NCI-H2029 treated with DMSO at 0.1 percent for 48 hours (cell line): ENCODE measurements around the gene NDUFS3.
"Not testable (repeated sequence)": the region's sequence is repeated elsewhere in the genome, so short reads cannot be mapped to it uniquely, and the experiment has no call there.

Experiments used
- DNase-seq: peaks from one replicate; lab custom pipeline; 2025; lab: John Stamatoyannopoulos, UW

Gene NDUFS3

DNA sequence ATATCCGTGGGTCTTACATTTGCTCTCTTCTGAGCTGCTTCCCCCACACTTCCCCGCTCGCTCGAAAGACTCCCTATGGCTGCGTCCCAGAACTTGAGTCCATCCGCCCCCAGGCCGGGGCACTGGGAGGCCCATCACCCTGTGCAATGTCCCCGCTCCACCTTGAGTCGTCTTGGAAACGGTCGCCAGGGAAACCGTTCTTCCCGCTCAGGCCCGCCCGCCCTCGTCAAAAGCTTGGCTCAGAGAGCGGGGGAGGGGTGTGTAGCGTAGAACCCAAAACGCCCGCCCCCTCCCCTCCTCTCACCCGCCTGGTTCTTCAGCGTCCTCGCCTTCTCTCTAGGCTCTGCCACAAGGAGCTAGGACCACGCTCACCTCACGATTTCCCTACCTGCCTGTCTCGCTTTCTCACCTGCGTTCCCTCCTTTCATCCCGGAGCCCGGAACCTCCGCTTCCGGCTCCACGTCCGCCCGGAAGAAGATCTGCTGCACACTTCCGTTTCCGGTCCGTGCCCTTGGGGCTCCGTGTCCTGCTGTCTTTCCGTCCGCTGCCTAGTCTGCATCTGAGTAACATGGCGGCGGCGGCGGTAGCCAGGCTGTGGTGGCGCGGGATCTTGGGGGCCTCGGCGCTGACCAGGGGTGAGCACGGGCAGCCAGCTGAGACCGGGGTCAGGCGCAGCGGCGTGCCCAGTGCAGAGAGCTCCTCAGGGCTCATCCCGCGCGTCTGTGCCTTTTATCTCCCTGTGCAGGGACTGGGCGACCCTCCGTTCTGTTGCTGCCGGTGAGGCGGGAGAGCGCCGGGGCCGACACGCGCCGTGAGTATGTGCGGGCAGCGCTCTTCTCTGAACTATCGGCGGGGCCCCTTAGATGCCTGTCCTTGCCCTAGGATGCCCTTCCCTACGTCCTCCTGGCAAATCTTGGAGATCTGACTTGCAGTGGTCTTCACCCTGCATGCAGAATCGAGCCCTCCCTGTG, at the start of gene NDUFS3, which contains the start of gene KBTBD4:
Gene NDUFS3, plus strand, starts transcription at position 551 of the 971 bp plus-strand sequence. Its CDS starts 18 bp downstream, at position 569.
Gene KBTBD4, minus strand, starts transcription at position 447 of the 971 bp plus-strand sequence. Its CDS starts 19 bp downstream, at position 428.
- DNase-seq: peak; percentile 81

DNA sequence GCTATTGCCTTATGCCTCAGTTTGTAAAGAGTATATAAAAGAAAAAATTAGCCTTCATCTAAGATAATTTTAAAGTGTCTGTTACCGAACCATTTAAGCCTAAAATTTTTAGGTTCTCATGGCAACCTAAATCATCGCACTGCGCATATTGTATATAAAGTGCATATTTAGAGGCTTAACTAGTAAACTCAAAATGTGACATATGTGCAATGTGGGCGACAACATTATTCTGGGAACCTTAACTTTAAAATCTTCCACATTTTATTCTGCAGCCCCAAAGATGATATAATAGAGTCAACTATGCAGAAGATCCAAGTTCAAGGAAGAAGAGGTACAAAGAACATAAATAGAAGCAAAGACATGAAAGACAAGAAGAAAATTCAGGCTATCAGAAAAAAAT, 48.9 kb upstream of the NDUFS3 start:
- no peak for DNase-seq

DNA sequence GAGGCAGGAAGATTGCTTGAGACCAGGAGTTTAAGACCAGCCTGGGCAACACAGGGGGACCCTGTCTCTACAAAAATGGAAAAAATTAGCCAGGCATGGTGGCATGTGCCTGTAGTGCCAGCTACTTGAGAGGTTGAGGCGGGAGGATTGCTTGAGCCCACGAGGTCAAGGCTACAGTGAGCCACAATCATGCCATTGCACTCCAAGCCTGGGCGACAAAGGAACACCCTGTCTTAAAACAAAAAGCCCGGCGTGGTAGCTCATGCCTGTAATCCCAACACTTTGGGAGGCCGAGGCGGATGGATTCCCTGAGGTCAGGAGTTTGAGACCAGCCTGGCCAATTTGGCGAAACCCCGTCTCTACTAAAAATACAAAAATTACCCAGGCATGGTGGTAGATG, 48.2 kb upstream of the NDUFS3 start:
- not testable (repeated sequence) for DNase-seq

DNA sequence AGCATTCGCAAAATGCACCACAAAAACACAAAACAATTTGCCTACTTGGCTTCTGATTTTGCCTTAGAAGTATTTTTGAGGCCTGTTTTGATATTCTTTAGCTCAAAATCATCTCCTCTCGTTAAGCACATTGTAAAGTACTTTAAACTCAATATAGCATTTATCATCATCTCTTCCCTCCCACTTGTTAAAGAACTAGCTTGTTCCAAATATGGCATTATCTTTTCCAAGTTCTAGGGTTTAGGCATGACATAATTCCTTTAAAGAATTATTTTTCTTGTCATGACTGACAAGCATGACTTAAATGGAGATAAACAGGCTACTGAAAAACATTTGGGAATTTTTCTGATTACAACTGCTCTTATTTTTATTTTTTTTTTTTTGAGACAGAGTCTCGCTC, 47.2 kb upstream of the NDUFS3 start:
- no peak for DNase-seq

DNA sequence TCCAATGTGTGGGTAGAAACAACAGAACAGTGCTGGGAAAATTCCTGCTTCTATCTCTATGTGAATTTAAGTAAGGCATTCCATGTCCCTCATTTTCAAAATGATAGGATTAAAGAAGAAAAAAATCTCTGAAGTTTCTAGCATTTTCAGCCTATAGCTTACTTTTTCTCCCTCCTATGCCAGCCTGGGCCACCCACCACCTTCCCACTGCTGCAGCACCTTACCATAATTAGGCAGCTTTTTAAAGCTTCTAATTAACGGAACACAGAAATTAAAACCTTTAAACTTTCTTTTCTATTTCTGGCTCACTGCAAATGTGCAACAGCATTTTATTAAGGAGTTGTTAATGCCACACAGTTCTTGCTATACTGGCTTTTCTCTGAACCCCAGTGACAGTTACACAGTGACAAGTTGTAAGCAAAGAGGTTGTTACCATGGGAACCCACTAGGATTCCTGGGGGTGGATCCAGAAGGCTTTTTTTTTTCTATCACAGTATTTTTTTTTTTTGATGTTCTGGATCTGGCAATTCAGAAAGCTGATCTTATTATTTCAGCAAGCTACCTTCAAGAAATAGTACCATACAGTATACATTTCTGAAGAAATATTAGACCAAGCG, 46.2 kb upstream of the NDUFS3 start:
- DNase-seq: no peak

DNA sequence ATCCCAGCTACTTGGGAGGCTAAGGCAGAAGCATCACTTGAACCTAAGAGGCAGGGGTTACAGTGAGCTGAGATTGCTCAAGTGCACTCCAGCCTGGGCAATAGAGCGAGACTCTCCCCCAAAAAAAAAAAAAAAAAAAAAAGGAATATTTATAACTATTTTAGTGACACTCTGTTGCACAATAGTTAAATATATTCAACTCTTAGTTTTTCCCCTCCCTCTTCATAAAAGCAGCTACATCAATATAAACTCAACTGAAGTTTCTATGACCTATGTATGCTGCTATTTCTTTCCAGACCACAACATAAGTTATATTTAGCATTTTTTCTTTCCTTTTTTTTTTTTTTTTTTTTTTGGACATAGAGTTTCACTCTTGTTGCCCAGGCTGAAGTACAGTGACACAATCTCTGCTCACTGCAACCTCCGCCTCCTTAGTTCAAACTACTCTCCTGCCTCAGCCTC, 45.2 kb upstream of the NDUFS3 start:
- DNase-seq: no peak

DNA sequence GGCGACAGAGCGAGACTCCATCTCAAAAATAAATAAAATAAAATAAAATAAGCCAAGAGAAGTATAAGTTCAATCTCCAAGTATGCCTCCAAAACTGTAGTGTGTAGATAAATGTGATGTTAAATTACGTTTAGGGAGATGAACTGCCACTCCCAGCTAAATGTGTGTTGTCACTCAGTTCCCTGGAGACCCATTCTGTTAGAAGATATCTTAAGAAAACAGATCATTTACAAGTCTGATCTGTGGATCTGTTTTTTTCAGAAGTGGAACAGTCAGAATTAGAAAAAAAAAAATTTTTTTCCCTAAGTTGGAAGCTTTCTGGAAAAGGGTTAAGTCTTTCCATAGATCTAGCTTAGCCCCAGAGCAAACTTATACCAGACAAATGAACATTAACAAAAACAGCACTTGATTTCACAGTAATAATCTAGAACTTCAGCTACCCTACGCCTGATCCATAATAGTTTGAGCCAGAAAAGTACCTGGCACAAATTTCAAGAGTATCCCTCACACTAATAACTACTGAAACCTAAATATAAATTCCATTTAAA, 44.1 kb upstream of the NDUFS3 start:
- DNase-seq: no peak

DNA sequence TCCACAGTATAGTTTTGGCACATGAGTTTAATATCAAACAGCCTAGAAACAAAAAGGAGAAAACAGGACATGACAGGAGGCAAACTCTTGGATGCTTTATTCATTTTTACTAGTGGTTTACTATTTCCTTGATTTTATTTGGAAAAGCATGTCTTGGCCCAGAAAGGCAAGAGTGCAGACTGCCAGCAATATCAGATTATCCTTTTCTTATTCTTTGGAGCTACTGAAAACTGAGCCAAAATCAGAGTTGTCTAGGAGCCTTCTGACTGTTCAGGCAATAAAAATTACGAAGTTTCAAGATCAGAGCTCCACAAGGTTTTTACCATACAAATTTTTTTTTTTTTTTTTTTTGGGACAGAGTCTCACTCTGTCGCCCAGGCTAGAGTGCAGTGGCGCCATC, 42.0 kb upstream of the NDUFS3 start:
- no peak for DNase-seq

DNA sequence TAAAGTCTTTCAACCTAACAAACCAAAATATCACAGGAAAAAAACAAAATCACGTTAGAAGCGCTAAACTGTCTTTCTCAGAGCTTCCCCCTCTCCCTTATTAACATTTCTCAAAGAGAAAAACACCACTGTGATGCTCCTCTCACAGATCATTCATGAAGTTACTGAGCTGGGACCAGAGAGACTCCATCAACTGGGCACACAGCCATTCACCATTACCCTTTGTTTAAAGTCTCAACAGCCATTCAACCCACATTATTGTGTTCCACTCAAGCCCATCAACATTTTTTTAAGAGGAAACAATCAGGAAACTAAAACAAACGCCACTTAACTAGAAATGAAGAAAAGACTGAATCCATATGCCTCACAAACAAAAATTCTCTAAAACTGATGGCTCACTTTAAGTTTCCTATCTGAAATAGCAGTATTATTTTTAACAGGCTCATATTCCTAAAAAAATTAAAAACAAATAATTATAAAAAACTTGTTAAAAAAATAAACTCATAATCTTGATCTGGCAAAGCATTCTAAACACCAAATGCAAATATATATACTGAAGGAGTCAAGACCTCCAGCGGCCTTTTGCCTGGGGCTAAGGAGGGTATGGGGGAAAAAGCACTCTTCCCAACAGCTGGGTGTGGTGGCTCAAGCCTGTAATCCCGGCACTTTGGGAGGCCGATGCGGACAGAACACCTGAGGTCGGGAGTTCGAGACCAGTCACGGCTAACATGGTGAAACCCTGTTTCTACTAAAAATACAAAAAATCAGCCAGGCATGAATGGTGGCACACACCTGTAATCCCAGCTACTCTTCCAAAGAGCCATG, 39.9 kb upstream of the NDUFS3 start:
- peak; percentile 89 for DNase-seq

DNA sequence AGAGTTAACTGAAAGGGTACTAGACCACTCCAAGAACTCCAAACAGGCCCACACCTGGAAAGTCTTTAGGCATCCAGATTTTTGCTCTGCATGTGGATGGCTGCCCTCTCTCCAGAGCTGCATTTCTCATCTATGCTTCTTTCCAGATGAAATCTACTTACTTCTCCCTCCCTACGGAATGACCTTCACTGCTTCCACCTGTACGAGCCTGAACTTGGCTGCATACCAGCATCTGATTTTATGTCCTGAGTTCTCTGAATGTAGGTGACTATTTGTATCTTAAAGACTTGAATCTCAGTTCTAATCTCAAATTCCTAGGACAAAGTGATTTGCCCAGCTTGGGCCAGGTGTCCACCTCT, 39.2 kb upstream of the NDUFS3 start:
- no peak for DNase-seq

DNA sequence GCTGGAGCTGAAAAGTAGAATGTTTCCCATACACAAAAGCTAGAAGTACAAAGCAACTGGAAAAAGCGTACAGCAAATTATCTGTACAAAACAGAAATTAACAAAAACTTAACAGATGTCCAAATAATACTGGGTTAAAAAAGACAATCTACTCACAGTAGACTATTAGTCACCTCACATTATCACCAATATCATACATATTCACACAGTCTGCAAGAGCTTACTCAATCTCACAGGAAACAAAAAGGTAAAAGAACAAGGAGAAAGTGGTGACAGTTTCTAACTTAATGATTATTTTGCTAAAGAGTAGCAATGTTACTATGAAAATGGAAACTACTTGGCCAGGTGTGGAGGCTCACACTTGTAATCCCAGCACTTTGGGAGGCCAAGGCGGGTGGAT, 37.8 kb upstream of the NDUFS3 start:
- DNase-seq: no peak

DNA sequence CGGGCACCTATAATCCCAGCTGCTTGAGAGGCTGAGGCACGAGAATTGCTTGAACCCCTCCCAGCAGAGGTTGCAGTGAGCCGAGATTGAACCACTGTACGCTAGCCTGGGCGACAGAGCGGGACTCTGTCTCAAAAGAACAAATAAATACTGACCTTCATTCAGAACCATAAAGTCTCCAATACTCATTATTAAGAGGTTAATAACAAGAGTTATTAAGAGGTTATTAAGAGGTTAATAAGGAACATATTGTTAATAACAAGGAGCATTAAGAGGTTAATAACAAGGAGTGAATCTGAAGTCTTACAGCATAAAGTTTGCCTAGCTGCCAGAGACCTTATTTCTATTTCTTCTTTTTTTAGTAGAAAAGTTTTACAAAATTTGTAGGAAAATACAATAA, 33.6 kb upstream of the NDUFS3 start:
- DNase-seq: no peak

DNA sequence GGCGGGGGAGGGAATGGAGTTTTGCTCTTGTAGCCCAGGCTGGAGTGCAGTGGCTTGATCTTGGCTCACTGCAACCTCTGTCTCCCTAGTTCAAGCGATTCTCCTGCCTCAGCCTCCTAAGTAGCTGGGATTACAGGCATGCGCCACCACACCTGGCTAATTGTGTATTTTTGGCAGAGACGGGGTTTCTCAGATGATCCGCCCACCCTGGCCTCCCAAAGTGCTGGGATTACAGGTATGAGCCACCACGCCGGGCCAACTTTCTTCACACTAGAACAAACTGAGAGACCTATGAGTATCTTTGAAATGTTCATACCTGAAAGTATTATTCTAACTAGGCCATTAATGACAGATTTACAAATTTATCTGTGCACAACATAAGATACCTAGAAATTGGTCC, 32.6 kb upstream of the NDUFS3 start:
- DNase-seq: not testable (repeated sequence)

DNA sequence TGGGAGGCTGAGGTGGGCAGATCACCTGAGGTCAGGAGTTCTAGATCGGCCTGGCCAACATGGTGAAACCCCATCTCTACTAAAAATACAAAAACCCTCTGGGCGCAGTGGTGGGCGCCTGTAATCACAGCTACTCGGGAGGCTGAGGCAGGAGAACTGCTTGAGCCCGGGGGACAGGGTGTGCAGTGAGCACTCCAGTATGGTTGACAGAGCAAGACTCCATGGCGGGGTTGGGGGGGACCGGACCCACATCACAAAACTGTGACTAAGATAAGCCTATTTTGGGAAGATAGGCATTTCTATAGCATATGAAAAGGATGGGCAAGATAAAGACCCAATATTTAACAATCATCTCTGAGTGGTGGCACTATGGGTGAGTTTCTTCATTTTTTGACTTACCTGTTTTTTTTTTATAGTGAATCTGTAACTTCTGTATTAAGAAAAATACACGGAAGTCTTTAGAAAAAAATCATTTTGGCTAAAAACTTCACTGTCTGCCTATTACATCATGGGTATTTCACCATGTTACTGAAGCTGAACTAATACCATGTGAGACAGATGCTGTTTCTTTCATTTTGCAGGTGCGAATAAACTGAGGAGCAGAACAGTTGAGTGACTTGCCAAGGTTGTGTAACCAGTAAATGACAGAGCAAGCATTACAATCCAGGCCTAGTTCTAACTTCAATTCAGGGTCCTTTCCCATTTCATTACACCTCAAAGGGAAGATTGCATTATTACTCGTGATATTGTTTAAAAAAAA, 28.4 kb upstream of the NDUFS3 start:
- no peak for DNase-seq

DNA sequence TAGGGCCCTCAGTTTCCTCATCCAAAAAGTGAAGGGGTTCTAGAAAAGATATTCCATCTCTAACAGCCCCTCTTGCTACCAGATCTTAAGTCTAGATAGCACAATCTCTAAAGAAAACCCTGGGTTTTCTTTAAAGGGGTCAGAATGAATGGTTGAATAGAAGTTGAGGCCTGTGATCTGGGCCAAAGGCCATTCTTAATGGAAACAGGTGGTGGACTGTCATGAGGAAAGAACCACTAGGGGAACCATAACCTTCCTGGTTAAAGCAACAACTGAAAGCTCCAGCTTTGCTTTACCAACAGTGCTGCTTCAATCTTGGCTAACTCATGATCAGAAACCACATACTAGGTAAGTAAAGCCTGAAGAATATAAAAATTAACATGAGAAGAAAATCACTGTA, 27.8 kb upstream of the NDUFS3 start:
- no peak for DNase-seq

DNA sequence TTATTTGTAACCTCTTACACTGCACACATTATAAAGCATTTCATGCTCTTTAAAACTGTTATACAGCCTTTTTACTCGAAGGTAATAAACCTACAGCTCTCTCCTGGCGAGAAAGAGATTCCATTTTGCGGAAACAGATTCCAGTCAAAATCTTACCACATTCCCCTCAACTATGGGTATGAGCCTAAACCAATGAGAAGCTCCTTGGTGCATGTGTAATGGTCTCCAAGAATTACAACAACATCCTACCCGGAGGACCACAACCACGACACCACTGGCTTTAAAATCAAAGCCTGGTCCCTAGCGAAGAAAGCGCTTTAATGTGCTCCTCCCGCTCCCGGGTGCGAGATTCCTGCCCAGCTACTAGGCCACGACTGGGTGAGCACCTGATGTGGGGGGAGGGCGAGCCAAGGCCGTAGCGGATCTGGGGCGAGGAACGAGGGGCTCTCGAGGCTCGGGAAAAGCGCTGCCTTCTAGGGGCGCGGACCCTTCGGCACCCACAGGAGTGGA, 26.8 kb upstream of the NDUFS3 start:
- DNase-seq: no peak

DNA sequence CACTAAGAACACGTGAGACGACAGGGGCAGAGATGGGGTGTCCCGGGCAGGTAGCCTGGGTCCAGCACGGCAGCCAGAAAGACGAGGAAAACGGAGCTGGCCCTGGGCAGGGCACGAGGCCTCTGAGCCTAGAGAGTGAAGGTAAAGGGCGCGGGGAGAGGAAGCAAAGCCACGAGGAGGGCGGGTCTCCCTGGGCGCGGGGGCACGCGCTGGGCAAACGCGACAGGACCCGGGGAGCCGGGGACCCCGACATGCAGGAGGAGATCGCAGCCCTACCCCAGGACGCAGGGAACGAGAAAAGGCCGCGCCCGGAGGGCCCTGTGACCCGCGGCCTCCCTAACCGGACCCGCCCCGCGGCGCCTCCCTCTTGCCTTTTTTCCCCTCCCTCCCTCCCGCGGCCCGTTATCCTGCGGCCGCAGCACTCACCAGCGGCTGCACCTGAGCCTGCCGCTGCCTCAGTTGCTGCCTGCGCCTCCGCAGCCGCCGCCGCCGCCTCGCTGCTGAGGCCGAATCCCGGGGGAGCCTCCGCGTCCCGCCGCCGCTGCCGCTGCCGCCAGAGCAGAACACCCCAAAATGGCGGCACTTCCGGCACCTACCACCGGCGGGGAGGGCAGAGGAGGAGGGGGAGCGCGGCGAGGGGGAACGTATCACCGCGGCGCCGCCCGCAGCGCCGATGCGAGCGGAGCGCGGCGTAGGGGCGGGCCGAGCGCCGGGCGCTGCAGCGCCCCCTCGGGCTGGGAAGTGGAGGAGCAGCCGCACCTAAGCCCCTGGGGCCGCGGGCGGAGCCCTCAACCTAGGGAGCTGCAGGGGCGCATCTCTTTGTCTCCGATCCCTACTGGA, 26.1 kb upstream of the NDUFS3 start, which contains the start of gene CELF1:
Gene CELF1, minus strand, starts transcription at position 567 of the 840 bp plus-strand sequence. CDS start 53,609 bp downstream, outside the sequence.
- peak; percentile 67 for DNase-seq

DNA sequence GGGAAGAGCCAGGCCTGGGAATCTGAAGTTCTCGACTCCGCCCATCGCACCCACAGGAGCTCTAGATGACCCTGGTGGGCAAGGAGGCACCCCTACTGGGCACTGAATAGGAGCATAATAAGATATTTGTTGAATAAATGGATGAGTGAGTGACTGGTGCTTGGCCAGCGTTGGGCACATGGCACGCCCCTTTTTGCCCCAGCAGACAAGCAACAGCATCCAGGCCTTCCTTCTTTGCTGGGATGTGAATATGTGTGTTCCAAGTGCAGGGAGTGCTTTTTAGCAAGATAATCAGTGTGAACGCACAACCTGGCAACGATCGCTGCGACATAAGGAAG, 25.5 kb upstream of the NDUFS3 start:
- no peak for DNase-seq

DNA sequence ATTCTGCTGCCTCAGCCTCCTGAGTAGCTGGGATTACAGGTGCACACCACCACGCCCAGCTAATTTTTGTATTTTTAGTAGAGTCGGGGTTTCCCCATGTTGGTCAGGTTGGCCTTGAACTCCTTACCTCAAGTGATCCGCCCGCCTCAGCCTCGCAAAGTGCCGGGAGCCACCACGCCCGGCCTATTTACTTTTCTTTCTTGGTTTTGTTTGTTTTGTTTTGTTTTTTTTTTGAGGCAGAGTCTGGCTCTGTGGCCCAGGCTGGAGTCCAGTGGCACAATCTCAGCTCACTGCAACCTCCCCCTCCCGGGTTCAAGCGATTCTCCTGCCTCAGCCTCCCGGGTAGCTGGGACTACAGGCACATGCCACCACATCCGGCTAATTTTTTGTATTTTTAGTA, 21.9 kb upstream of the NDUFS3 start:
- DNase-seq: not testable (repeated sequence)

DNA sequence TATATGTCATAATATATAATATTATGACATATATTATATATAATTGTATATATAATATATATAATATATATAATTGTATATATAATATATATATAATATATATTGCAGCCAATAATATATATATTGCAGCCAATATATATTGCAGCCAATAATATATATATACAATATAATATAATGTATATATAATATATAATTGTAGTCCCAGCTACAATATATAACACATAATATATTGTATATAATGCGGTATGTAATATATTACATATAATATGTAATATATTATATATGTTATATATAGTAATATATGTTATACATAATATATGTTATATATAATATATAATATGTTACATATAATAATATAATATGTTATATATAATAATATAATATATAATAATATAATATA, 20.2 kb upstream of the NDUFS3 start:
- DNase-seq: no peak
